Keratinocyte (primary cell): ENCODE results near the gene MAGEL2.

ENCODE experiments used
- EZH2 ChIP-seq: IDR thresholded peaks from one replicate; pipeline ENCODE4 v1.6.1; 2012; ENCODE audit warnings: inconsistent platforms, mild to moderate bottlenecking, low read length, moderate library complexity
- TF ChIP-seq, protein P1 (sequence below), 3 experiments: IDR thresholded peaks in 1 of 3; conservative IDR thresholded peaks in 1 of 3; optimal IDR thresholded peaks in 1 of 3; 2 replicates in 2 of 3; 3 replicates in 1 of 3; pipeline versions ENCODE3 to v1.5.1; 2011; ENCODE audit warnings: low read length in 3 of 3, mild to moderate bottlenecking in 3 of 3, moderate library complexity in 2 of 3, control low read depth in 1 of 3, inconsistent platforms in 1 of 3; ENCODE audit not compliant: insufficient read depth in 2 of 3; ENCODE audit errors: extremely low read depth in 1 of 3

- TF ChIP-seq, protein P1, sequence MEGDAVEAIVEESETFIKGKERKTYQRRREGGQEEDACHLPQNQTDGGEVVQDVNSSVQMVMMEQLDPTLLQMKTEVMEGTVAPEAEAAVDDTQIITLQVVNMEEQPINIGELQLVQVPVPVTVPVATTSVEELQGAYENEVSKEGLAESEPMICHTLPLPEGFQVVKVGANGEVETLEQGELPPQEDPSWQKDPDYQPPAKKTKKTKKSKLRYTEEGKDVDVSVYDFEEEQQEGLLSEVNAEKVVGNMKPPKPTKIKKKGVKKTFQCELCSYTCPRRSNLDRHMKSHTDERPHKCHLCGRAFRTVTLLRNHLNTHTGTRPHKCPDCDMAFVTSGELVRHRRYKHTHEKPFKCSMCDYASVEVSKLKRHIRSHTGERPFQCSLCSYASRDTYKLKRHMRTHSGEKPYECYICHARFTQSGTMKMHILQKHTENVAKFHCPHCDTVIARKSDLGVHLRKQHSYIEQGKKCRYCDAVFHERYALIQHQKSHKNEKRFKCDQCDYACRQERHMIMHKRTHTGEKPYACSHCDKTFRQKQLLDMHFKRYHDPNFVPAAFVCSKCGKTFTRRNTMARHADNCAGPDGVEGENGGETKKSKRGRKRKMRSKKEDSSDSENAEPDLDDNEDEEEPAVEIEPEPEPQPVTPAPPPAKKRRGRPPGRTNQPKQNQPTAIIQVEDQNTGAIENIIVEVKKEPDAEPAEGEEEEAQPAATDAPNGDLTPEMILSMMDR (optimal IDR thresholded peaks at IDR 0.05 in 1 of 3, IDR thresholded peaks at IDR 0.05 in 1 of 3, conservative IDR thresholded peaks at IDR 0.05 in 1 of 3; ENCODE audit: extremely low read depth in 1 of 3, insufficient read depth in 2 of 3, low read length in 3 of 3), result no peak
- no peak for TF ChIP-seq EZH2
Observed at GRCh38 chr15:23616536-23616935, 31.1 kb downstream of the MAGEL2 start.
